SK-N-SH treated with all-trans-retinoic acid at 6 μM for 48 hours (cell line): ENCODE data around the gene SLC6A8.
A peak's percentile ranks its signal among the peaks of the same experiment; 100 is the strongest.

Experiments used
- ATAC-seq: fragments of 200-7000 bp; cut with Tn5 transposase; 3 replicates; pipeline ENCODE4 v1.9.1; 2020; ENCODE audit warnings: mild to moderate bottlenecking, moderate library complexity
- ARNTL ChIP-seq: fragments of 450-650 bp; formaldehyde crosslinking; IDR thresholded peaks from 2 replicates; pipeline ENCODE4 v1.5.0; 2020; ENCODE audit warnings: low read depth, mild to moderate bottlenecking, moderate library complexity, borderline replicate concordance
- BACH2 ChIP-seq: fragments of 250-450 bp; sonication (Bioruptor Pico); IDR thresholded peaks from 2 replicates; pipeline ENCODE4 v1.9.0; 2021; ENCODE audit warnings: mild to moderate bottlenecking, borderline replicate concordance
- CREB5 ChIP-seq: fragments of 250-450 bp; sonication (Bioruptor Pico); IDR thresholded peaks from 2 replicates; pipeline ENCODE4 v1.5.1; 2020; ENCODE audit warnings: low read depth, mild to moderate bottlenecking, moderate library complexity
- CSDC2 ChIP-seq: fragments of 250-450 bp; sonication (Bioruptor Pico); IDR thresholded peaks from 2 replicates; pipeline ENCODE4 v1.5.0; 2020; ENCODE audit warnings: mild to moderate bottlenecking, moderate library complexity
- ESRRG ChIP-seq: fragments of 250-450 bp; sonication (Bioruptor Pico); IDR thresholded peaks from 2 replicates; pipeline ENCODE4 v1.6.1; 2021; ENCODE audit warnings: mild to moderate bottlenecking
- GLIS3 ChIP-seq: fragments of 250-450 bp; sonication (Bioruptor Pico); IDR thresholded peaks from 2 replicates; pipeline ENCODE4 v1.5.0; 2020; ENCODE audit warnings: mild to moderate bottlenecking, moderate library complexity
- ISL1 ChIP-seq: fragments of 250-450 bp; sonication (Bioruptor Pico); IDR thresholded peaks from 2 replicates; pipeline ENCODE4 v2.1.2; 2022; ENCODE audit warnings: mild to moderate bottlenecking, moderate library complexity
- OSR1 ChIP-seq: fragments of 250-450 bp; sonication (Bioruptor Pico); IDR thresholded peaks from 2 replicates; pipeline ENCODE4 v1.8.0; 2022; ENCODE audit warnings: moderate library complexity, mild to moderate bottlenecking, inconsistent platforms
- POU6F1 ChIP-seq: fragments of 250-450 bp; sonication (Bioruptor Pico); IDR thresholded peaks from 2 replicates; pipeline ENCODE4 v1.8.0; 2021; ENCODE audit warnings: low read depth, mild to moderate bottlenecking, moderate library complexity, borderline replicate concordance
- PPARA ChIP-seq: fragments of 250-450 bp; sonication (Bioruptor Pico); IDR thresholded peaks from 2 replicates; pipeline ENCODE4 v1.5.0; 2020; ENCODE audit warnings: mild to moderate bottlenecking, borderline replicate concordance
- RARB ChIP-seq: fragments of 250-450 bp; sonication (Bioruptor Pico); IDR thresholded peaks from 2 replicates; pipeline ENCODE4 v1.8.0; 2021; ENCODE audit warnings: mild to moderate bottlenecking, moderate library complexity
- SNAI2 ChIP-seq: fragments of 250-450 bp; sonication (Bioruptor Pico); IDR thresholded peaks from 2 replicates; pipeline ENCODE4 v1.5.0; 2020; ENCODE audit warnings: mild to moderate bottlenecking, moderate library complexity
- TCF4 ChIP-seq: fragments of 250-450 bp; sonication (Bioruptor Pico); IDR thresholded peaks from 2 replicates; pipeline ENCODE4 v1.8.0; 2021; ENCODE audit warnings: mild to moderate bottlenecking, moderate library complexity, borderline replicate concordance
- TSHZ2 ChIP-seq: fragments of 250-450 bp; sonication (Bioruptor Pico); IDR thresholded peaks from 2 replicates; pipeline ENCODE4 v1.5.0; 2020; ENCODE audit warnings: mild to moderate bottlenecking, moderate library complexity
- ZC3H10 ChIP-seq: fragments of 250-450 bp; sonication (Bioruptor Pico); IDR thresholded peaks from 2 replicates; pipeline ENCODE4 v1.5.1; 2021; ENCODE audit warnings: mild to moderate bottlenecking, moderate library complexity
- ZFP3 ChIP-seq: fragments of 250-450 bp; sonication (Bioruptor Pico); IDR thresholded peaks from 2 replicates; pipeline ENCODE4 v1.5.0; 2020; ENCODE audit warnings: mild to moderate bottlenecking, moderate library complexity
- ZFP30 ChIP-seq: fragments of 450-650 bp; formaldehyde crosslinking; IDR thresholded peaks from 2 replicates; pipeline ENCODE4 v1.5.0; 2022; ENCODE audit warnings: mild to moderate bottlenecking, moderate library complexity
- ZNF565 ChIP-seq: fragments of 450-650 bp; formaldehyde crosslinking; conservative IDR thresholded peaks from 2 replicates; pipeline ENCODE4 v1.5.0; 2020; ENCODE audit warnings: low read depth, mild to moderate bottlenecking, moderate library complexity
- ZNF70 ChIP-seq: fragments of 450-650 bp; formaldehyde crosslinking; IDR thresholded peaks from 2 replicates; pipeline ENCODE4 v1.5.0; 2020; ENCODE audit warnings: mild to moderate bottlenecking, moderate library complexity
- ZNF8 ChIP-seq: fragments of 450-650 bp; formaldehyde crosslinking; IDR thresholded peaks from 2 replicates; pipeline ENCODE4 v1.5.0; 2020; ENCODE audit warnings: mild to moderate bottlenecking, moderate library complexity
- TF ChIP-seq, protein P1 (sequence below): fragments of 250-450 bp; sonication (Bioruptor Pico); IDR thresholded peaks from 2 replicates; pipeline ENCODE4 v1.8.0; 2020; ENCODE audit warnings: mild to moderate bottlenecking, moderate library complexity, borderline replicate concordance

SLC6A8 gene

GRCh38 chrX:153687121-153688039, at the start of gene SLC6A8:
Gene SLC6A8, plus strand, starts transcription at chrX:153687926. Its CDS starts 649 bp downstream, at chrX:153688575.
- ATAC-seq = peak; percentile 34
- no peak for TF ChIP-seq CSDC2

- no peak for TF ChIP-seq OSR1 (CRISPR knock-in tag)
- no peak for TF ChIP-seq GLIS3 (CRISPR knock-in tag)
- no peak for TF ChIP-seq TSHZ2 (CRISPR knock-in tag)
- TF ChIP-seq ZNF70 (CRISPR knock-in tag) = no peak
- TF ChIP-seq ZC3H10 (CRISPR knock-in tag) = no peak
- TF ChIP-seq ESRRG (CRISPR knock-in tag) = no peak
- no peak for TF ChIP-seq ZNF8 (CRISPR knock-in tag)
- no peak for TF ChIP-seq ZFP30 (CRISPR knock-in tag)
- TF ChIP-seq ISL1 (CRISPR knock-in tag) = no peak
- TF ChIP-seq BACH2 (CRISPR knock-in tag) = no peak
- ATAC-seq = no peak
Observed at GRCh38 chrX:153638041-153638371, 49.7 kb upstream of the SLC6A8 start.

- no peak for ATAC-seq
- TF ChIP-seq ZC3H10 (CRISPR knock-in tag) (no peak), OSR1 (CRISPR knock-in tag) (no peak), ZNF70 (CRISPR knock-in tag) (no peak), ZFP30 (CRISPR knock-in tag) (no peak), TCF4 (CRISPR knock-in tag) (no peak), PPARA (CRISPR knock-in tag) (no peak), CREB5 (CRISPR knock-in tag) (no peak), GLIS3 (CRISPR knock-in tag) (no peak), ARNTL (CRISPR knock-in tag) (no peak), POU6F1 (CRISPR knock-in tag) (no peak), ISL1 (CRISPR knock-in tag) (no peak), ZNF8 (CRISPR knock-in tag) (no peak), CSDC2 (no peak), ESRRG (CRISPR knock-in tag) (no peak)
Observed at GRCh38 chrX:153638436-153639176, 49.1 kb upstream of the SLC6A8 start.

GRCh38 chrX:153639177-153640044, 48.3 kb upstream of the SLC6A8 start:
- ATAC-seq = no peak
- TF ChIP-seq ESRRG (CRISPR knock-in tag) (no peak), SNAI2 (no peak), ISL1 (CRISPR knock-in tag) (no peak), ZFP3 (CRISPR knock-in tag) (no peak), OSR1 (CRISPR knock-in tag) (no peak), TSHZ2 (CRISPR knock-in tag) (no peak), ZNF70 (CRISPR knock-in tag) (no peak), ZFP30 (CRISPR knock-in tag) (no peak), RARB (CRISPR knock-in tag) (no peak), CSDC2 (no peak), ZNF8 (CRISPR knock-in tag) (no peak), ZNF565 (no peak), GLIS3 (CRISPR knock-in tag) (no peak), ARNTL (CRISPR knock-in tag) (no peak)
- TF ChIP-seq, protein P1, sequence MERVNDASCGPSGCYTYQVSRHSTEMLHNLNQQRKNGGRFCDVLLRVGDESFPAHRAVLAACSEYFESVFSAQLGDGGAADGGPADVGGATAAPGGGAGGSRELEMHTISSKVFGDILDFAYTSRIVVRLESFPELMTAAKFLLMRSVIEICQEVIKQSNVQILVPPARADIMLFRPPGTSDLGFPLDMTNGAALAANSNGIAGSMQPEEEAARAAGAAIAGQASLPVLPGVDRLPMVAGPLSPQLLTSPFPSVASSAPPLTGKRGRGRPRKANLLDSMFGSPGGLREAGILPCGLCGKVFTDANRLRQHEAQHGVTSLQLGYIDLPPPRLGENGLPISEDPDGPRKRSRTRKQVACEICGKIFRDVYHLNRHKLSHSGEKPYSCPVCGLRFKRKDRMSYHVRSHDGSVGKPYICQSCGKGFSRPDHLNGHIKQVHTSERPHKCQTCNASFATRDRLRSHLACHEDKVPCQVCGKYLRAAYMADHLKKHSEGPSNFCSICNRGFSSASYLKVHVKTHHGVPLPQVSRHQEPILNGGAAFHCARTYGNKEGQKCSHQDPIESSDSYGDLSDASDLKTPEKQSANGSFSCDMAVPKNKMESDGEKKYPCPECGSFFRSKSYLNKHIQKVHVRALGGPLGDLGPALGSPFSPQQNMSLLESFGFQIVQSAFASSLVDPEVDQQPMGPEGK (CRISPR knock-in tag) = no peak
